SJSA1 (cell line): ENCODE measurements around the gene FSHB. TPM values are rescaled to one million over a fixed set of nuclear protein-coding genes. Genes with fewer than 3 reads are reported as not detected.
A peak's percentile ranks its signal among the peaks of the same experiment; 100 is the strongest.
"Not testable (repeated sequence)": the region's sequence is repeated elsewhere in the genome, so short reads cannot be mapped to it uniquely, and the experiment has no call there.

ENCODE experiments used
- DNase-seq, 2 experiments: peaks; one replicate each; pipeline ENCODE4 v3.0.0-alpha.2; 2015 to 2020; ENCODE audit warnings: low spot score in 2 of 2, low read depth in 1 of 2
- H3K27ac ChIP-seq: fragments of 250-450 bp; sonication (Bioruptor Pico); 2 replicates; pipeline ENCODE4 v1.5.1; 2020; ENCODE audit warnings: mild to moderate bottlenecking, moderate library complexity
- H3K27me3 ChIP-seq: fragments of 250-450 bp; sonication (Bioruptor Pico); replicated peaks from 2 replicates; pipeline ENCODE4 v1.5.1; 2020; ENCODE audit warnings: mild to moderate bottlenecking, moderate library complexity
- H3K36me3 ChIP-seq: fragments of 250-450 bp; sonication (Bioruptor Pico); 2 replicates; pipeline ENCODE4 v1.5.1; 2020; ENCODE audit warnings: mild to moderate bottlenecking
- H3K4me1 ChIP-seq: fragments of 250-450 bp; sonication (Bioruptor Pico); replicated peaks from 2 replicates; pipeline ENCODE4 v1.6.1; 2021; ENCODE audit warnings: mild to moderate bottlenecking
- H3K4me3 ChIP-seq: fragments of 250-450 bp; sonication (Bioruptor Pico); 2 replicates; pipeline ENCODE4 v1.5.1; 2020; ENCODE audit warnings: mild to moderate bottlenecking
- H3K9me3 ChIP-seq: fragments of 250-450 bp; sonication (Bioruptor Pico); replicated peaks from 2 replicates; pipeline ENCODE4 v1.5.1; 2020; ENCODE audit warnings: mild to moderate bottlenecking
- total RNA-seq: library from RNA; depleted of rRNA; stranded (reverse); fragments of >200 nt; shearing (Covaris generic); gene quantifications from 2 replicates; pipeline ENCODE4 v1.2.3, GENCODE V29; 2014; rRNA removed

FSHB gene
- not detected in 2 replicates for total RNA-seq

DNA sequence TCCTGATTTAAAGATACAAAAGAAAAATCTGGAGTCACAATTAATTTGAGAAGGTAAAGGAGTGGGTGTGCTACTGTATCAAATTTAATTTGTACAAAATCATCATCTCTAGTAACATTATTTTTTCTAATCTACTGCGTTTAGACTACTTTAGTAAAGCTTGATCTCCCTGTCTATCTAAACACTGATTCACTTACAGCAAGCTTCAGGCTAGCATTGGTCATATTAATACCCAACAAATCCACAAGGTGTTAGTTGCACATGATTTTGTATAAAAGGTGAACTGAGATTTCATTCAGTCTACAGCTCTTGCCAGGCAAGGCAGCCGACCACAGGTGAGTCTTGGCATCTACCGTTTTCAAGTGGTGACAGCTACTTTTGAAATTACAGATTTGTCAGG is at the start of gene FSHB:
Gene FSHB, plus strand, starts transcription at position 301 of the 400 bp plus-strand sequence. CDS start 889 bp downstream, outside the sequence.
- Histone ChIP-seq H3K9me3 (peaks cover 4% of the 10 kb centered on the region), H3K36me3 (no peaks in the 10 kb centered on the region), H3K4me3 (no peak within 1 kb of the TSS), H3K27me3 (no peaks in the 10 kb centered on the region), H3K4me1 (no peaks in the 10 kb centered on the region), H3K27ac (no peak within 1 kb of the TSS)
- no peak for DNase-seq

DNA sequence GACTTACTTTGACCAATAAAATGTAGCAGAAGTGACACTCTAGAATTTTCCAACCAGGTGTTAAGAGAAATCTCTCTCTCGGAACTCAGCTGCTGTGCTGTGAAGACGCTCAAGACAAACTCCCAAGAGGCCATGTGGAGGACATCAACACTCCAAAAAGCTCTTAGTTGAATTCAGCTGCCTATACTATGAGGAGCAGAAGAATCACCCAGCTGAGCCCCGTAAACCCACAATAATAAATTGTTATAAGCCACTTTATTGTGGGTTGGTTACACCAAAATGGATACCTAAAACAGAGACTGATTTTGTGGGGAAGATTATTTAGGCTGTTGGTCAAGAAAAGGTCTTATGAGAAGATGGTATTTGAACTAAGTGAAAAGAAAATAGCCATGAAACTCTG is 44.1 kb upstream of the FSHB start:
- no peak for DNase-seq
- no peaks in the 10 kb centered on the region for H3K9me3 ChIP-seq
- H3K27ac ChIP-seq: no peak overlapping the region
- no peak overlapping the region for H3K4me3 ChIP-seq
- no peaks in the 10 kb centered on the region for H3K36me3 ChIP-seq
- no peaks in the 10 kb centered on the region for H3K4me1 ChIP-seq
- H3K27me3 ChIP-seq: no peaks in the 10 kb centered on the region

DNA sequence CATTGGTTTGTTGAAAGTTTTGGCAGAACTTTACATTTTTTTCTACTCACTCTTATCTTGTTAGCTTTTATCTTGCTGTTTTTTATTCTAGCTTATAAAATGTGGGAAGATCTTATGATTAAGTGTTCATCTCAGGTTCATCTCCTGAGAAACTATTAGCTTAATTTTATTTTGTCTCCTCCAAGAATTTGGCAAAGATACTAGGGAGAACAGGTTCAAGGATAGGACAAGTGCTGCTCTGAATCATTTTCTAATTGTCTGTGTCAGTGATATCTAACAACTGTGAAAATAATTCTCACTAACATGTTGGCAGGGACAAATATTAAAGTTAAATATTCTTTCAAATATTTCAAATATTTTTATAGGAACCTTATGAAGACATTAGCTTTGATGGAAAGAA is 38.2 kb upstream of the FSHB start:
- no peaks in the 10 kb centered on the region for H3K9me3 ChIP-seq
- no peak overlapping the region for H3K4me3 ChIP-seq
- H3K27ac ChIP-seq: no peak overlapping the region
- H3K4me1 ChIP-seq: no peaks in the 10 kb centered on the region
- H3K36me3 ChIP-seq: no peaks in the 10 kb centered on the region
- no peaks in the 10 kb centered on the region for H3K27me3 ChIP-seq
- DNase-seq: no peak

DNA sequence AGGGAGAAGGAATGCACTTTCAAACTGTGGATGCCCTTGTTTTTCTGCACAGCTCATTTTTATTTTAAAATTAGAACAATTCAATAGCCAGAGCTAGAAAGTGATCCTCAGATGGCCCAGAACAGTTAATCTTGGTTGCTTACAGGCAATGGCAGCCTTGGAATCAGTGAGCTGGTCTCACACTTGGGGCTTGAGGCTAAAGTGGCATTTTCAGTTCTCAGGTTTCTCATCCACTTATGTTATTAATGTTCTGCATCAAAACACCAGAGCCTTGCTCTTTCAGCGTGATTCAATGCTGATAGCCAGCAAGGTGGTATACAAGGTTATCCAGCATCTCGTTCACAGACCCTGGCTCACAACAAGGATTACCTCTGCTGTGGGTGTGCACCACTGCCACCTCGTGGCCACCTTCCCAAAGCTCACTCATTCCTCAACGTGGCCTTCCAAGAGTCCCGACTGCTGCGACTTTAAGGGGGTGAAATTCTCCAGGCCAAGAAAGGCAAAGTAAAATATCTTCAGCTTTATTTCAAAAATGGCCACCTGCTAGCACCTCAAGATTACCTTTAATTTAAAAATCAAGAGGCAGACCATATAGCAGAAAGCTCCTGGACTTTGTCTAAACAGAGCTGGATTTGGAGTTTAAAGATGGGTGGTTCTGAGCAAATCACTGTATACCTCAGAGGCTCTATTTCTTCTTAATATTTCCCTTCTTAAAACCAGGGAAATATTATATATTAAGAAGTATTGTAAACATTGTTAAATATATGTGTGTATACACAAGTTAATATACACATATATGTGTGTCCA is 34.2 kb upstream of the FSHB start:
- Histone ChIP-seq H3K36me3 (no peaks in the 10 kb centered on the region), H3K27ac (no peak overlapping the region), H3K9me3 (no peaks in the 10 kb centered on the region), H3K4me1 (no peaks in the 10 kb centered on the region), H3K27me3 (no peaks in the 10 kb centered on the region), H3K4me3 (no peak overlapping the region)
- DNase-seq: peak in 1 of 2 experiments; percentile 3

DNA sequence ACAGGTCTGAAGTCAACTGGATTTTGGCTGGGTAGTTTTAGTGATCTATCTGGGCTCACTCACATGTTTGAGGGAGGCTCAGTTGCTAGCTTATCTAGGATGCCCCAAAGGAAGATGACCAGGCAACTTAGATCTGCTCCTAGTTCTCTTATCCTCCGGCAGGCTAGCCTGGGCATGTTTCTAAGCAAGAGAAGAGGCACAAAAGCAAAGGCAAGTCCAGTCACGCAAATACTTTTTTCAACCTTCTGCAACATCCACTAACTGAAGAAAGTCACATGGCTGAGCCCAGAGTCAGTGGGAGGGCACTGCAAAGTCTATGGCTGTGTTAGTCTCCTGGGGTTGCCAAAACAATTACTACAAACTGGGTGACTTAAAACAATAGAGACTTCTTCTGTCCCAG is 32.9 kb upstream of the FSHB start:
- H3K27ac ChIP-seq: no peak overlapping the region
- DNase-seq: no peak
- no peaks in the 10 kb centered on the region for H3K4me1 ChIP-seq
- no peaks in the 10 kb centered on the region for H3K27me3 ChIP-seq
- no peaks in the 10 kb centered on the region for H3K36me3 ChIP-seq
- no peak overlapping the region for H3K4me3 ChIP-seq
- no peaks in the 10 kb centered on the region for H3K9me3 ChIP-seq

DNA sequence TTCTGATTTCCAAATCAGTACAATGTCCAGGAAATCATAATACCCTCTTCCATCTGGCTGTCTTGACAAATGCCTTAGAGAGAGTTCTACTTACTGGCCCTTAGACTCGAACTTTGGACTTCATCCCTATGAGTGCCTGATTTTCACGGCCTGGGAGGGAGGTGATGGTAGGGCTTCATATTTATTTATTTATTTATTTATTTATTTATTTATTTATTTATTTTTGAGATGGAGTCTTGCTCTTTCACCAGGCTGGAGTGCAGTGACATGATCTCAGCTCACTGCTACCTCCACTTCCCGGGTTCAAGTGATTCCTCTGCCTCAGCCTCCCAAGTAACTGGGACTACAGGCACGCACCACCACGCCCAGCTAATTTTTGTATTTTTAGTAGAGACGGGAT is 27.8 kb upstream of the FSHB start:
- not testable (repeated sequence) for H3K27ac ChIP-seq

DNA sequence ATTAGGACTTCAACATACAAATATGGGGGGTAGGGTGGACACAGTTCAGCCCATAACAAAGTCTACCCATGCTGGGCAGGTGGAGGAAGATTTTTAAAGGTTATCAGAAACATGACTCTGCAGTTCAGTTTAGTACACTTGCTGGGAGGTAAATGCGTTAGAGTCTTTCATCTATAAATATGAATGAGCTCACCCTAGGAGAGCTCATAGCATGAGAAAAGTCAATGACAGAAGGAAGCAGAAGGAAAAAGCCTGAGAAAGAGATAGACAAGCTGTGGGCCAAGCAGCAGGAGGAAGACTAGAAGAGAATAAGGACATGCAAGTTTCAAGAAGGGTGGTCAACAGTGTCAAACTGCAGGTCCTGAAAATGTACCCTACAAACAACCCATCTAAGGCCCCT is 27.0 kb upstream of the FSHB start:
- Histone ChIP-seq H3K4me3 (no peak overlapping the region), H3K36me3 (no peaks in the 10 kb centered on the region)
- DNase-seq: no peak

More for the DNA sequence above, 27.8 kb upstream of the FSHB start:
- H3K4me1 ChIP-seq, H3K36me3 ChIP-seq, DNase-seq, H3K27me3 ChIP-seq, H3K9me3 ChIP-seq, H3K4me3 ChIP-seq: not testable (repeated sequence)

DNA sequence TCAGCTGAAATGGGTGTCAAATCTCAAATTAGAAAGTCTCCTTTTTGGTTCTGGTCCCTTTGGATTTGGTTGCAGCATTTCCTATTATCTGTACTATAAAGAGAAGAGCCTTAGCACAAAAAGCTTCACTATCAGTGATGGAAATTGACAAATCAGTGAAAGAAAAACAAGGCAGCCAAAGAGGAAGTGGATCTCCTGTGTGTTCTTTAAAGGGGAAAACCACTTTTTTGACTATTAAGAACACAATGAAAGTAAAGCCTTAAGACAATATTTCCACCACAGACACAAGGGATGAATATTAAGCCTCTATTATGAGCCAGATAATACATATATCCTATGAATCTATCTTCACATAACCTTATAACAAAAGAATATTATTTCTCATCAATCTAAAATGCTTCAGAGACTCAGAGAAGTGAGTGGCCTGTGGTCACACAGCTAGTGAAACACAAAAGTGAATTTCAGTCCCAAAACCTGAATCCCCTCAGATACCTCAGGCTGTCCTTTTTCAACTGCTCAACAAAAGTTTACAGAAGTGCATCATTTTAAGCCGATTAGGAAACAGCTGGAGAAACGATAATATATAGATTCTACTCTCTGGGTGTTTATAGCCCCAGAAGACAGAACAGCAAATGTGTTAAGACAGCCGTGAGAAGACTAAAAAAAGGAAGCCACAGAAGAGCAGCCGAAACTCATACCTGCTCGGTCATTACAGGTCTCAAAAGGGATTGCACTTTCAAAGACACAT is 24.4 kb upstream of the FSHB start:
- no peak for DNase-seq
- H3K4me1 ChIP-seq: no peaks in the 10 kb centered on the region
- no peak overlapping the region for H3K4me3 ChIP-seq
- no peaks in the 10 kb centered on the region for H3K27me3 ChIP-seq
- no peaks in the 10 kb centered on the region for H3K36me3 ChIP-seq
- no peak overlapping the region for H3K27ac ChIP-seq
- H3K9me3 ChIP-seq: no peaks in the 10 kb centered on the region

More for the DNA sequence above, 27.0 kb upstream of the FSHB start:
- H3K9me3 ChIP-seq: no peaks in the 10 kb centered on the region
- H3K27me3 ChIP-seq: no peaks in the 10 kb centered on the region
- no peak overlapping the region for H3K27ac ChIP-seq
- H3K4me1 ChIP-seq: no peaks in the 10 kb centered on the region

DNA sequence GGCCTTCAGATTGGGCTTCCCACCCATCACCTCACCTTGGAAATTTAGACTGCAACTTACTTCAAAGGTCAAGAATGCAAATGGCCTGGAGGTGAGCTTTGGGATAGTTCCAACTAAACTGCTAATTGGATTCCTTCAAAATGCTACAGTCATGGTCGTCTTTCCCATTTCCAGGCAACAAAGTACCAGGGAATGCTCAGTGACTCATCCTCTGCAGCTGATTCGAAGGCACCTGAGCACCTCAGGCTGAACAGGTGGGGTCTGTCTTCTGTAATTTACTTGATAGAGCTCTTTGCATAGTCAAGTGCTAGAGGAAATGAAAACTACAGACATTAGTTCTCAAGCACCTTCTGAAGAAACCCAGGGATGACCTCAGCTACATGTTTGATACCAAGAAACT is 20.5 kb upstream of the FSHB start:
- H3K27me3 ChIP-seq: no peaks in the 10 kb centered on the region
- no peak overlapping the region for H3K4me3 ChIP-seq
- H3K27ac ChIP-seq: no peak overlapping the region
- no peak for DNase-seq
- H3K9me3 ChIP-seq: no peaks in the 10 kb centered on the region
- H3K4me1 ChIP-seq: no peaks in the 10 kb centered on the region
- no peaks in the 10 kb centered on the region for H3K36me3 ChIP-seq

DNA sequence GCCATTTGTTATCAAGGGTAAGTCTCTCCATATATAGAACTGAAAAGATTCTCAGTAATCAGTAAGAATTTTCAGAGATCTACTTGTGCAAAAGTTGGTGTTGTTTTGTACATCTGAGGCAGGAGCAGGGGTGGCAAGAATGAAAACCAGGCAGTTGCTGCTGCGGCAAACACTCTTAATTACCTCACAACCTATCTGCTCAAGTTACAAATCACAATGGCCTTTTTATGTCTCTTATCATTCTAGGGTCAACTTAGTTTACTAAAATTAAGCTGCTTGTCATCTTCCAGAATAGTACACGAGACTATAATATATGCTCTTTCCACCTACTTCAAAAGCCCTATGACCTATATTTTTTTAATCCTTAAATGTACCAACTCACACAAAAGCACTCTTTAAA is 14.3 kb upstream of the FSHB start:
- Histone ChIP-seq H3K36me3 (no peaks in the 10 kb centered on the region), H3K9me3 (no peaks in the 10 kb centered on the region), H3K4me1 (no peaks in the 10 kb centered on the region), H3K27ac (no peak overlapping the region), H3K4me3 (no peak overlapping the region), H3K27me3 (no peaks in the 10 kb centered on the region)
- no peak for DNase-seq

DNA sequence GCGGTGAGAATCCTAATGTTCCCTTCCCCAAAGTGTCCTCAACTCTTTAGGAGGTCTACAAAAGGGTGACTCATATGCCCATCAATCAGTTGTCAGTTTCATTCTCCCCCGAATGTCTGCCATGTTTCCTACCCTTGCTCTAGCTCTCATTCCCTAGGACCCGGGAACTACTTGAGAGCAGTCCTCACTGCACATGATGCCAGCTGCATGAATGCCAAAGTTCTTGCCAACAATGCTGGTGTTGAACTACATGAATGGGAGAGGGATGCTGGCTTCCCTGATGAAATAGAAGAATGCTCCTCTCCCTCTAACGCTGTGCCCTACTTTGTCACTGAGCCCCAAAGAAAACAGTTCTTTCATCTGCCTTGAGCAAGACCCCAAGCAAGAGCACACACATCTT is 12.5 kb upstream of the FSHB start:
- H3K27ac ChIP-seq: no peak overlapping the region
- H3K4me3 ChIP-seq: no peak overlapping the region
- H3K4me1 ChIP-seq: no peaks in the 10 kb centered on the region
- no peak for DNase-seq
- H3K27me3 ChIP-seq: no peaks in the 10 kb centered on the region
- H3K36me3 ChIP-seq: no peaks in the 10 kb centered on the region
- H3K9me3 ChIP-seq: no peaks in the 10 kb centered on the region

DNA sequence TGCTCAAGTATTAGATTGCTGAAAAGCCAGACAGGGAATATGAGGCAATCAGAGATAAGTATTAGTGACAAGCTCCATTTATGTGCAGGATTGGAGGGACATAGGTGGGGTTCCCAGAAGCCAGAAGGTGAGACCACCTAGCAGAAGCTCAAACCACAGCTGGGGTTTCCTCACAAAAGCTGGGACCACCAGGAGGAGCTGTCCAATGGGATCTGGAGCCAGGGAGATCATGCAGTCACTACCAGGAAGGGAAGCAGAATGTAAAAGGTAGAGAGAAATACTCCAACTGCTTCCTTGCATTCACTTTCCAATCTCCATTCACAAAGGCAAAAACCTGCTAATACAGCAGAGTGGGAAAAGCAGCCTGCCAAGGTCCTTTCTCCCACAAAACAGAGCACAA is 5.2 kb upstream of the FSHB start:
- Histone ChIP-seq H3K27me3 (no peaks in the 10 kb centered on the region), H3K36me3 (no peaks in the 10 kb centered on the region), H3K9me3 (peaks cover 4% of the 10 kb centered on the region), H3K4me1 (no peaks in the 10 kb centered on the region), H3K4me3 (no peak overlapping the region), H3K27ac (no peak overlapping the region)
- DNase-seq: no peak

DNA sequence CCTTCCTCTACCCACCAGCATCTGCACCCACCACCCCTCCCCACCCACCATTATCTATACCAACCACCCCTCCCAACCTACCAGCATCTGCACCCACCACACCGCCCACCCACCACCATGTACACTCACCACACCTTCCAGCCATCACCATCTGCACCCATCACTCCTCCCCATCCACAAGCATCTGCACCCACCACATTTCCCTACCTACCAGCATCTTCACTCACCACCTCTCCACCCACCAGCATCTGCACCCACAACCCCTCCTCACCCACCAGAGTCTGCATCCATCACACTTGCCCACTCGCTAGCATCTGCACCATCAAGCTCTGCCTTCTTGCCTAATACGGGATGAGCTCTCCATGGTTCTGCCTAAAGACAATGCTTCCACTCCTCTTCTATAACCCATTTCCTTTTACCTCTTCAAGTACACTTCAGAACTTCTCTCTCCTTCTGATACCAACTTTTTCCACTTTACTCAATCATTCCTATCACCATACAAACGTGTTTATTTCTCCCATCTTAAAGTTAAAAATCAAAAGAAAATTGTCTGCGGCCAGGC is 2.4 kb upstream of the FSHB start:
- Histone ChIP-seq H3K36me3 (no peaks in the 10 kb centered on the region), H3K27me3 (no peaks in the 10 kb centered on the region), H3K4me1 (no peaks in the 10 kb centered on the region), H3K4me3 (no peak overlapping the region), H3K9me3 (peaks cover 4% of the 10 kb centered on the region), H3K27ac (no peak overlapping the region)
- DNase-seq: no peak

DNA sequence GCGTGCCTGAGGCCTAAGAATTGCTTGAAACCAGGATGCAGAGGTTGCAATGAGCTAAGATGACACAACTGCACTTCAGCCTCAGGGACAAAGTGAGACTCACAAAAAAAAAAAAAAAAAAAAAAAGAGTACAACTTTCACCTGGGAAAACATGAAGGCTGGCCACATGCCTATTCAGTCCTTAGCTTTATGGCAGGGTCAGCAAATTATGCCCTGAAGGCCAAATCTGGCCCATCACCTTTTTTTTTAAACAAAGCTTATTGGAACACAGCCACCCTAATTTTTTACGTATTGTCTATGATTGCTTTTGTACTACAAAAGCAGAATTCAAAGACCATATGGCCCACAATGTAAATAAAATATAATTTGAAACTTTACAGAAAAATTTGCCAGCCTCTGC is 8.2 kb downstream of the FSHB start:
- Histone ChIP-seq H3K27ac (no peak overlapping the region), H3K4me1 (peaks cover 3% of the 10 kb centered on the region), H3K9me3 (no peaks in the 10 kb centered on the region), H3K27me3 (no peaks in the 10 kb centered on the region), H3K4me3 (no peak overlapping the region), H3K36me3 (no peaks in the 10 kb centered on the region)
- DNase-seq: no peak
